ENCODE data around the gene ST3GAL4.
A peak's percentile ranks its signal among the peaks of the same experiment; 100 is the strongest.

Gene ST3GAL4

GRCh38 chr11:126410649-126411048 is 55.2 kb downstream of the ST3GAL4 start:
- no peak for DNase-seq

- no peak for DNase-seq
Observed at GRCh38 chr11:126411971-126412381, 56.5 kb downstream of the ST3GAL4 start.

- no peak for DNase-seq
Observed at GRCh38 chr11:126413426-126413825, 57.9 kb downstream of the ST3GAL4 start.

- DNase-seq, result no peak
Observed at GRCh38 chr11:126413843-126414405, 58.4 kb downstream of the ST3GAL4 start.

- no peak for DNase-seq
Observed at GRCh38 chr11:126414615-126415014, 59.1 kb downstream of the ST3GAL4 start.

- no peak for DNase-seq
Observed at GRCh38 chr11:126415128-126415527, 59.6 kb downstream of the ST3GAL4 start.

- DNase-seq, result no peak
Observed at GRCh38 chr11:126415669-126416420, 60.4 kb downstream of the ST3GAL4 start.

GRCh38 chr11:126416542-126417090 is 61.1 kb downstream of the ST3GAL4 start:
- DNase-seq, result peak; percentile 52 to 79

- no peak for DNase-seq
Observed at GRCh38 chr11:126417091-126417862, 61.8 kb downstream of the ST3GAL4 start.

GRCh38 chr11:126418887-126419286 is 63.4 kb downstream of the ST3GAL4 start:
- no peak for DNase-seq

GRCh38 chr11:126419801-126420697 is 64.6 kb downstream of the ST3GAL4 start:
- DNase-seq, result no peak

GRCh38 chr11:126420698-126421256 is 65.3 kb downstream of the ST3GAL4 start:
- no peak for DNase-seq

GRCh38 chr11:126421271-126421671 is 65.8 kb downstream of the ST3GAL4 start:
- DNase-seq, result no peak

GRCh38 chr11:126422446-126422845 is 67.0 kb downstream of the ST3GAL4 start:
- DNase-seq, result no peak

- DNase-seq, result no peak
Observed at GRCh38 chr11:126423154-126423553, 67.7 kb downstream of the ST3GAL4 start.

GRCh38 chr11:126423743-126424142 is 68.3 kb downstream of the ST3GAL4 start:
- DNase-seq, result no peak

GRCh38 chr11:126424471-126425039 is 69.1 kb downstream of the ST3GAL4 start:
- no peak for DNase-seq

GRCh38 chr11:126426106-126426505 is 70.6 kb downstream of the ST3GAL4 start:
- DNase-seq, result no peak

GRCh38 chr11:126426820-126427749 is 71.6 kb downstream of the ST3GAL4 start:
- no peak for DNase-seq

GRCh38 chr11:126430581-126431335 is 75.3 kb downstream of the ST3GAL4 start:
- DNase-seq, result no peak
